GM18951 (cell line): ENCODE results near the gene IGF2.
"Not testable (repeated sequence)": the region's sequence is repeated elsewhere in the genome, so short reads cannot be mapped to it uniquely, and the experiment has no call there.

Experiments
- POLR2A ChIP-seq: IDR thresholded peaks from 4 replicates; pipeline ENCODE4 v1.6.1; 2011; ENCODE audit warnings: mild to moderate bottlenecking; ENCODE audit not compliant: insufficient read length, insufficient read depth; ENCODE audit errors: extremely low read depth
- in situ Hi-C: fragments of 300-500 bp; cut with MboI; formaldehyde crosslinking; loops from one replicate; pipeline ENCODE4 v1.12.0; 2022; ENCODE audit warnings: low sequenced_read_pairs, mixed read lengths, inconsistent platforms; ENCODE audit not compliant: unreplicated experiment

Gene IGF2

GRCh38 chr11:2128511-2129307 lies 10.5 kb downstream of the IGF2 start:
- no peak for TF ChIP-seq POLR2A
- in situ Hi-C loops: no loop called here

- in situ Hi-C loops: no loop called here
- no peak for TF ChIP-seq POLR2A
These were observed 11.1 kb downstream of the IGF2 start for GRCh38 chr11:2128130-2128510.

- in situ Hi-C loops: no loop called here
- no peak for TF ChIP-seq POLR2A
These were observed 11.6 kb downstream of the IGF2 start for GRCh38 chr11:2127482-2128129.

- in situ Hi-C loops: no loop called here
- no peak for TF ChIP-seq POLR2A
These were observed 12.6 kb downstream of the IGF2 start for GRCh38 chr11:2126520-2127085.

GRCh38 chr11:2124736-2125484 lies 14.3 kb downstream of the IGF2 start:
- in situ Hi-C loops: not testable (repeated sequence)

- TF ChIP-seq POLR2A: no peak
- in situ Hi-C loops: no loop called here
These were observed 15.6 kb downstream of the IGF2 start for GRCh38 chr11:2123628-2123960.

- in situ Hi-C loops: no loop called here
- TF ChIP-seq POLR2A: no peak
These were observed 16.1 kb downstream of the IGF2 start for GRCh38 chr11:2122907-2123627.

- no peak for TF ChIP-seq POLR2A
- in situ Hi-C loops: no loop called here
These were observed 16.8 kb downstream of the IGF2 start for GRCh38 chr11:2122222-2122906.

- no peak for TF ChIP-seq POLR2A
- in situ Hi-C loops: no loop called here
These were observed 17.7 kb downstream of the IGF2 start for GRCh38 chr11:2121227-2122130.

GRCh38 chr11:2120359-2121100 lies 18.7 kb downstream of the IGF2 start:
- in situ Hi-C loops: no loop called here
- no peak for TF ChIP-seq POLR2A

GRCh38 chr11:2118677-2119076 lies 20.5 kb downstream of the IGF2 start:
- TF ChIP-seq POLR2A: no peak
- in situ Hi-C loops: no loop called here

- TF ChIP-seq POLR2A: no peak
- in situ Hi-C loops: no loop called here
These were observed 22.5 kb downstream of the IGF2 start for GRCh38 chr11:2116680-2117079.
